ENCODE data around the gene CPLX4. TPM values are rescaled to one million over a fixed set of nuclear protein-coding genes. Genes with fewer than 3 reads are reported as not detected.
A peak's percentile ranks its signal among the peaks of the same experiment; 100 is the strongest.

Gene CPLX4
- total RNA-seq, 8 experiments from 2014 or later = 0.23 to 0.81 (median 0.49) TPM; not detected in 5

GRCh38 chr18:59273759-59274532 is 44.5 kb downstream of the CPLX4 start:
- in situ Hi-C loops (cut with MboI; ENCODE audit: low pct_unique_long_range_greater_than_20kb in 2 of 9, low sequenced_read_pairs in 9 of 9, unreplicated experiment in 9 of 9) = no loop called here
- H3K4me1 ChIP-seq (replicated peaks in 1 of 2) = peaks cover 0 to 4% of the 10 kb centered on the region in 2 donors
- no peak overlapping the region for H3K27ac ChIP-seq
- H3K4me3 ChIP-seq = peak overlapping the region in 2 of 5 donors; percentile 25 to 30
- ATAC-seq (replicated peaks in 6 of 8) = no peak
- WGBS, 10 experiments = 0 to 100% (median 8%) methylated on average over 1 to 17 of the region's 48 CpGs; no CpG with 5 or more reads in 7 of the 10 experiments

DNA sequence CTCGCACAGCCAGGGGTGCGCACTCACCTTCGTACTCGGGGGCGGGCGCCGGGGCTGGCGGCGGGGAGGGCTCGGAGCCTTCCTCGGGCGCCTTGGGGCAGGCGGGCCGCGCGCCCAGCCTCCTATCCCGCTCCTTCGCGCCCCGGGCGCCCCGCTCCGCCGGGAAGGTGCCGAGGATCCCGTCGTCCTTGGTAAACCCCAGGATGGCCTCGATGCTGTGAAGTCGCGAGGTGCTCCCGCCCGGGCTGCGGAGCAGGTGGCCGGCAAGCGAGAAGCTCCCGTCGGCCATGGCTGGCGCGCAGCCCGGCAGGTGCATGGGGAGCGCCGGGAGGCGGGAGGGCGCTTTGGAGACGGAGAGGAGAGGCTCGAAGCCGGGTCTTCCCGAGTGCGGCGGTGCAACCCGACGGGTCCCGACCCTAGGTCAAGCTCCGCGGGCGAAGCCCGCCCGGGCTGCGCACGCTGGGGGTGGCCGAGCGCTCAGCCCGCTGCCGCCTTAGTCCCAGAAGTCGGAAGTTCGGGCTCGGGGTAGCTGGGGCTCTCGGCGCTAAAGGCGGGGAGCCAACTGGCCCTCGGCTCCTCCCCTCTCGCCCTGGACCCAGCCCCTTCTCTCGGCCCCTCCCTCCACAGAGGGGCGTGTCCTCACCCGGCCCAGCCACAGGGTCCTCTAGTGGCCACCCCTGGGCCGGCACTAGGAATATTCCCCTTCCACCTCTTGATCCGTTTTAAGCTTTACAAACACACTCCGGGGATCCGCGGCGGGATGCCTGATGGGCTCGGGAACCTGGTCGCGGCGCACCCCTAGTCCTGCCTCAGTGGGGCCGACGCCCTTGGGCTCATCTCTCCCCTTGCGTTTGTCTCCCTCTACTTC is 45.3 kb downstream of the CPLX4 start, which contains the start of gene RAX:
TSS of gene RAX (minus strand) at position 564 of the 868 bp plus-strand sequence. CDS start at position 316, 248 bp downstream.
- no CpG with 5 or more reads among the region's 88 CpGs for WGBS, 10 experiments
- in situ Hi-C loops (cut with MboI; ENCODE audit: low pct_unique_long_range_greater_than_20kb in 2 of 9, low sequenced_read_pairs in 9 of 9, unreplicated experiment in 9 of 9) = no loop called here
- peak; percentile 7 to 91 (median 54) for ATAC-seq (replicated peaks in 6 of 8)

GRCh38 chr18:59272221-59272888 is 46.1 kb downstream of the CPLX4 start:
- in situ Hi-C loops (cut with MboI; ENCODE audit: low pct_unique_long_range_greater_than_20kb in 2 of 9, low sequenced_read_pairs in 9 of 9, unreplicated experiment in 9 of 9) = no loop called here
- peaks cover 0 to 8% of the 10 kb centered on the region in 2 donors for H3K4me1 ChIP-seq (replicated peaks in 1 of 2)
- peak in 1 of 8 experiments; percentile 19 for ATAC-seq (replicated peaks in 6 of 8)
- H3K27ac ChIP-seq = no peak overlapping the region
- peak overlapping the region in 1 of 5 donors; percentile 30 for H3K4me3 ChIP-seq
- WGBS, 10 experiments = 0 to 83% (median 3%) methylated on average over 1 to 18 of the region's 52 CpGs; no CpG with 5 or more reads in 5 of the 10 experiments

More for the DNA sequence above, 45.3 kb downstream of the CPLX4 start, which contains the start of gene RAX:
- Histone ChIP-seq H3K4me1 (replicated peaks in 1 of 2) (peaks cover 0 to 4% of the 10 kb centered on the region in 2 donors), H3K27ac (no peak within 1 kb of the TSS), H3K4me3 (peak within 1 kb of the TSS; percentile 5 to 30 (median 14))

GRCh38 chr18:59271606-59272220 is 46.7 kb downstream of the CPLX4 start:
- no peak overlapping the region for H3K27ac ChIP-seq
- ATAC-seq (replicated peaks in 6 of 8) = no peak
- WGBS, 10 experiments = 14 to 82% (median 25%) methylated on average over 2 to 13 of the region's 14 CpGs
- no peak overlapping the region for H3K4me3 ChIP-seq
- peaks cover 0 to 8% of the 10 kb centered on the region in 2 donors for H3K4me1 ChIP-seq (replicated peaks in 1 of 2)
- in situ Hi-C loops (cut with MboI; ENCODE audit: low pct_unique_long_range_greater_than_20kb in 2 of 9, low sequenced_read_pairs in 9 of 9, unreplicated experiment in 9 of 9) = no loop called here

DNA sequence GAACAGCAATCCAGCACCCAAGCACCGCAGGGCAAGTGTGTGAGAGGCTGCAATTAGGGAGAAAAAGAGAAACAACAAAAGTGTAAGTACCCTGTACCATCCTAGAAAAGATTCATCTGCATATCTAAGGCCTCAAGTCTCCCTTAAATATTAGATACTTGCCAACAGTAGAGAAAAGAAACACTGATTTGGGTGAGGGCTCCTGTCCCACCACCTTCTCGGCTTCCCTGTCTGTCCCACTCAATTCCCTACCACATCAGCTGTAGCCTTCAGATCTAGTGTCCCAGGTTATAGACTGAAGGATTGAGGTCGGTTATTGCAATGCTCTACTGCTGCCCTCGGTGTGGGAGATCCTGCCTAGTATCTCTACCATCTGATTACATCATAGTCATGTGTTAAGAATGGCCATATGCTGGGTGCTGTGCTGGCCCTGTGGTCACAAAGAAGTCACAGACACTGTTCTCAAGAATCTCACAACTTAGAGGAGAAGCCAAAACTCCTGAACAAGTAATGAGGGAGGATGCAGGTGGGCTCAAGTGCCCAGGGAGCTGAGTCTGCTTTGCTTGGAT is 47.7 kb downstream of the CPLX4 start:
- Histone ChIP-seq H3K4me1 (replicated peaks in 1 of 2) (peaks cover 0 to 8% of the 10 kb centered on the region in 2 donors), H3K4me3 (no peak overlapping the region), H3K27ac (no peak overlapping the region)
- no peak for ATAC-seq (replicated peaks in 6 of 8)
- 14 to 83% (median 39%) methylated on average over 1 to 4 of the region's 4 CpGs; no CpG with 5 or more reads in 2 of the 10 experiments for WGBS, 10 experiments
- in situ Hi-C loops (cut with MboI; ENCODE audit: low pct_unique_long_range_greater_than_20kb in 2 of 9, low sequenced_read_pairs in 9 of 9, unreplicated experiment in 9 of 9) = no loop called here

DNA sequence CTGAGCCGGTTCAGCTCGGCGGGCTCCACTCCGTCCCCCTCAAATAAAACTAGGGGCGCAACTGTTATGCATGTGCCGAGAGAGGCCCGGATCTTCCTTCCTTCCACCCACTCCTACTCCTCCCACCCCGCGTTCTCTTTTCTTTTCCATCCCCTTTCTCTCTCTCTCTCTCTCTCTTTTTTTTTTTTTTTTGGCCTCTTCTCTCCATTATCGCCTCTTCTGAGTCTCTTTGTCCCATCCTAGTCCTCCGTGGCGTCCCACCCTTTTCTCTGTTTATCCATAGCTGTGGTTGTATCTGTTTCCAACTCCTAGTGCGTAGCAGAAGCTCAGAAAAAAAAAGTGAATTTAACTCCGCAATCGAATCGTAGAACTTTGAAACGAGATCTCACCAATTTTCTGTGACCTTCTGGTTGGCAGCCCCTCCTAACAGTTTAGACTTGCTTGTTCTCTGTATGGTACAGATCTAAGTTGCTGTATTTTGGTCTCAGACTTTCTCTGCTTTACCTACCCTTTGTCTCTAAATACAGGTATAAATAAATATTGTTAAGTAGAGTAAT is 48.8 kb downstream of the CPLX4 start:
- Histone ChIP-seq H3K4me3 (peak overlapping the region in 3 of 5 donors; percentile 18 to 31 (median 26)), H3K4me1 (replicated peaks in 1 of 2) (peaks cover 0 to 8% of the 10 kb centered on the region in 2 donors), H3K27ac (no peak overlapping the region)
- in situ Hi-C loops (cut with MboI; ENCODE audit: low pct_unique_long_range_greater_than_20kb in 2 of 9, low sequenced_read_pairs in 9 of 9, unreplicated experiment in 9 of 9) = no loop called here
- WGBS, 10 experiments = 2 to 39% (median 7%) methylated on average over 3 to 17 of the region's 17 CpGs; no CpG with 5 or more reads in 1 of the 10 experiments
- ATAC-seq (replicated peaks in 6 of 8) = no peak

DNA sequence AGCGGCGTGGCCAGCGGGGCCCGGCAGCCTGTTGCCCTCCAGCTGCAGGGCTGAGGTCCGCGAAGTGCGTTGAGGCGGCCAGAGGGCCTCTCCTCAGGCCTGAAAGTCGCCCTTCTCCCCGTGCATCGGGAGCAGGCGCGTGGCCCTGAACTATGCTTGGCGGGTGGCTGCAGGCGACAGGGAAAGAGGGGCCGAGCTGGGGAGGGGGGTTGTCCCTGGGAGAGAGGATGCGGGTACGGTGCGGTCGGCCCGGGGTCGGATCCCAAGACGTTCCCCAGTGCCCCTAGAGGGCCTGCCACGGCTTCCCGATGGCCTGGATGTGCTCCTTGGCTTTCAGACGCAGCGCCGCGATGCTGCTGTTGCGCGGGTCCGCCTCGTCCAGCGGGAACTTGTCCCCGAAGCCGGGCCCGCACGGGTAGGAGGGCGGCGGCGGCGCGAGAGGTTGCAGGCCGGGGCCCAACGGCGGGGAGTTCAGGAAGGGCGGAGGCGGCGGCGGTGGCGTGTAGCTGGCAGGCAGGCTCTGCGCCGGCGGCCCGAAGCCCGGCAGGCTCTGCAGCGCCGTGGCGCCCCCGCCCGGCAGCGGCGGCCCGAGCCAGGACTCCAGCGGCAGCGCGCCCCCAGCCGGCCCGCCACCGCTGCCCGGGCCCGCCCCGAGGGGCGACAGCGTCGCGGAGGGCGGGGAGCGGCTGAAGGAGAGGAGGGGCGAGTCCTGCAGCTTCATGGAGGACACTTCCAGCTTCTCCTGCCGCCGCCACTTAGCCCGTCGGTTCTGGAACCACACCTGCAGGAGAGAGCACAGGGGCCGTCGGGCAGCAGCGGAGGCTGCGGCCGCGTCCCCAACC is 49.5 kb downstream of the CPLX4 start:
- Histone ChIP-seq H3K4me1 (replicated peaks in 1 of 2) (peaks cover 0 to 8% of the 10 kb centered on the region in 2 donors), H3K27ac (no peak overlapping the region), H3K4me3 (peak overlapping the region; percentile 2 to 31 (median 18))
- 0 to 48% (median 10%) methylated on average over 2 to 21 of the region's 90 CpGs; no CpG with 5 or more reads in 5 of the 10 experiments for WGBS, 10 experiments
- in situ Hi-C loops (cut with MboI; ENCODE audit: low pct_unique_long_range_greater_than_20kb in 2 of 9, low sequenced_read_pairs in 9 of 9, unreplicated experiment in 9 of 9) = no loop called here
- peak; percentile 66 to 92 (median 87) for ATAC-seq (replicated peaks in 6 of 8)

DNA sequence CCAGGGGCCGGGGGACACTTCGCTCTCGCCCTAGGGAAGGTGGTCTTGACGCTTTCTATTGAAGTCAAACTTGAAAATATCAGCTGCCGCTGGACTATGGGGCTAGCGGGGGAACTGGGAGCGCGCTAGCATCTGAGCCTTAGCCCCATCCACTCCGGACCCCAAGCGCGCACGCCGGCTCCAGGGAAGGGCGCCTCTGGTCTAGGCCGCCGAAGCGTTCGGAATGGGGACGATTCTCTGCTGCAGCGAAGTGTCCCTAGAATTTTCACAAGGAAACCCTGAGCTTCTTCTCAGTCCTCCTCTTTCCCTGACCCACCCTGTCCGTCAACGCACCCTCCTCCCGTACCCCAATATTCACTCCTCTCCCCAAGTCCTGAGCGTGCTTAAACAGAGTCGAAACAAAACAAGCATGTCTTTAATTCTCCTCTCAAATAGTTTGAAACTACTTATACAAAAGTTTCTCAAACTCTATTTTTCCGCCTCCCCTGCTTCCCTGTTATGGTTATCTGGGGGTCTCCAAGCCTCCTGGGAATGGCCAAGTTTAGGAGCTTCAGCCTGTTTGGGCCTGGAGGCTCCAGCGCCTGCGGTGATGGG is 50.2 kb downstream of the CPLX4 start:
- in situ Hi-C loops (cut with MboI; ENCODE audit: low pct_unique_long_range_greater_than_20kb in 2 of 9, low sequenced_read_pairs in 9 of 9, unreplicated experiment in 9 of 9) = no loop called here
- Histone ChIP-seq H3K27ac (no peak overlapping the region), H3K4me3 (peak overlapping the region in 2 of 5 donors; percentile 26 to 31), H3K4me1 (replicated peaks in 1 of 2) (peaks cover 0 to 4% of the 10 kb centered on the region in 2 donors)
- no peak for ATAC-seq (replicated peaks in 6 of 8)
- WGBS, 10 experiments = 5 to 100% (median 31%) methylated on average over 1 to 13 of the region's 28 CpGs; no CpG with 5 or more reads in 2 of the 10 experiments

- Histone ChIP-seq H3K4me3 (no peak overlapping the region), H3K4me1 (replicated peaks in 1 of 2) (peaks cover 0 to 4% of the 10 kb centered on the region in 2 donors), H3K27ac (no peak overlapping the region)
- ATAC-seq (replicated peaks in 6 of 8) = peak in 1 of 8 experiments; percentile 28
- WGBS, 10 experiments = 0 to 92% (median 12%) methylated on average over 1 to 15 of the region's 41 CpGs; no CpG with 5 or more reads in 4 of the 10 experiments
- in situ Hi-C loops (cut with MboI; ENCODE audit: low pct_unique_long_range_greater_than_20kb in 2 of 9, low sequenced_read_pairs in 9 of 9, unreplicated experiment in 9 of 9) = no loop called here
These were observed 50.8 kb downstream of the CPLX4 start for GRCh38 chr18:59267503-59268126.

GRCh38 chr18:59266886-59267502 is 51.5 kb downstream of the CPLX4 start:
- no peak overlapping the region for H3K4me3 ChIP-seq
- WGBS, 10 experiments = 0 to 42% (median 20%) methylated on average over 1 to 9 of the region's 10 CpGs
- H3K27ac ChIP-seq = no peak overlapping the region
- ATAC-seq (replicated peaks in 6 of 8) = no peak
- peaks cover 0 to 4% of the 10 kb centered on the region in 2 donors for H3K4me1 ChIP-seq (replicated peaks in 1 of 2)
- in situ Hi-C loops (cut with MboI; ENCODE audit: low pct_unique_long_range_greater_than_20kb in 2 of 9, low sequenced_read_pairs in 9 of 9, unreplicated experiment in 9 of 9) = no loop called here

Measured in motor neuron (in vitro differentiated cells).